NT2/D1 (cell line): ENCODE measurements around the gene CA11.

ENCODE experiments used
- SUZ12 ChIP-seq: IDR thresholded peaks from 2 replicates; pipeline ENCODE4 v1.6.1; 2011; ENCODE audit not compliant: insufficient read length, insufficient read depth; ENCODE audit errors: extremely low read depth
- YY1 ChIP-seq: IDR thresholded peaks from 2 replicates; pipeline ENCODE4 v1.6.1; 2011; ENCODE audit not compliant: insufficient read length, insufficient read depth
- ZNF274 ChIP-seq: IDR thresholded peaks from 2 replicates; pipeline ENCODE4 v1.6.1; 2011; ENCODE audit warnings: mild to moderate bottlenecking, low read depth, low read length

GRCh38 chr19:48598996-48599700 is 46.8 kb downstream of the CA11 start:
- TF ChIP-seq YY1 (no peak), ZNF274 (no peak), SUZ12 (no peak)
